Transverse colon (tissue), 3 donors: ENCODE results near the gene SAXO1.

Experiments used
- EP300 ChIP-seq: sonication (generic); formaldehyde crosslinking; IDR thresholded peaks from one replicate; pipeline ENCODE4 v1.6.1; 2017; ENCODE audit warnings: antibody characterized with exemption, low read depth
- POLR2A ChIP-seq: fragments of 450-650 bp; IDR thresholded peaks from one replicate; pipeline ENCODE4 v1.6.1; 2016; ENCODE audit warnings: antibody characterized with exemption, mild to moderate bottlenecking, moderate library complexity
- TF ChIP-seq, protein P1 (sequence below), 5 experiments: fragments of 200-600 bp in 3 of 5; fragments of 450-650 bp in 2 of 5; sonication (generic) in 3 of 5; IDR thresholded peaks; 1 replicate in 2 of 5; 2 replicates in 3 of 5; pipeline ENCODE4 v1.5.1; 2016 to 2017; ENCODE audit warnings: antibody characterized with exemption in 5 of 5, inconsistent platforms in 3 of 5, mild to moderate bottlenecking in 2 of 5, moderate library complexity in 1 of 5

DNA sequence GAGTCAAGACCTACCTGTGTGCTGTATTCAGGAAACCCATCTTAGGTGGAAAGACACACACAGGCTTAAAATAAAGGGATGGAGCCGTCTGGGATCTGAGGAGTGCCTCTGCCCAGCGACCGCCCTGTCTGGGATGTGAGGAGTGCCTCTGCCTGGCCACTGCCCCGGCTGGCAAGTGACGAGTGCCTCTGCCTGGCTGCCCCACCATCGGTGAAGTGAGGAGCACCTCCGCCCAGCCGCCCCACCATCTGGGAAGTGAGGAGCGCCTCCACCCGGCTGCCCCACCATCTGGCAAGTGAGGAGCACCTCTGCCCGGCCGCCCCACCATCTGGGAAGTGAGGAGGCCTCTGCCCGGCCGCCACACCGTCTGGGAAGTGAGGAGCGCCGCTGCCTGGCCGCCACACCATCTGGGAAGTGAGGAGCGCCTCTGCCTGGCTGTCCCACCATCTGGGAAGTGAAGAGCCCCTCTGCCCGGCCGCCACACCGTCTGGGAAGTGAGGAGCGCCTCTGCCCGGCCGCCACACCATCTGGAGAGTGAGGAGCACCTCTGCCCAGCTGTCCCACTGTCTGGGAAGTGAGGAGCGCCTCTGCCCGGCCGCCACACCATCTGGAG lies 33.7 kb downstream of the SAXO1 start:
- TF ChIP-seq POLR2A, result no peak
- TF ChIP-seq, protein P1, sequence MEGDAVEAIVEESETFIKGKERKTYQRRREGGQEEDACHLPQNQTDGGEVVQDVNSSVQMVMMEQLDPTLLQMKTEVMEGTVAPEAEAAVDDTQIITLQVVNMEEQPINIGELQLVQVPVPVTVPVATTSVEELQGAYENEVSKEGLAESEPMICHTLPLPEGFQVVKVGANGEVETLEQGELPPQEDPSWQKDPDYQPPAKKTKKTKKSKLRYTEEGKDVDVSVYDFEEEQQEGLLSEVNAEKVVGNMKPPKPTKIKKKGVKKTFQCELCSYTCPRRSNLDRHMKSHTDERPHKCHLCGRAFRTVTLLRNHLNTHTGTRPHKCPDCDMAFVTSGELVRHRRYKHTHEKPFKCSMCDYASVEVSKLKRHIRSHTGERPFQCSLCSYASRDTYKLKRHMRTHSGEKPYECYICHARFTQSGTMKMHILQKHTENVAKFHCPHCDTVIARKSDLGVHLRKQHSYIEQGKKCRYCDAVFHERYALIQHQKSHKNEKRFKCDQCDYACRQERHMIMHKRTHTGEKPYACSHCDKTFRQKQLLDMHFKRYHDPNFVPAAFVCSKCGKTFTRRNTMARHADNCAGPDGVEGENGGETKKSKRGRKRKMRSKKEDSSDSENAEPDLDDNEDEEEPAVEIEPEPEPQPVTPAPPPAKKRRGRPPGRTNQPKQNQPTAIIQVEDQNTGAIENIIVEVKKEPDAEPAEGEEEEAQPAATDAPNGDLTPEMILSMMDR (IDR thresholded peaks at IDR 0.05), result no peak
- TF ChIP-seq EP300, result no peak
